HL-60 (cell line): ENCODE data around the gene STON2.

ENCODE experiments used
- POLR2AphosphoS5 ChIP-seq: IDR thresholded peaks from 2 replicates; pipeline ENCODE4 v1.6.1; 2012; ENCODE audit warnings: low read depth
- TF ChIP-seq, protein P1 (sequence below): IDR thresholded peaks from one replicate; pipeline ENCODE4 v1.5.1; 2011; ENCODE audit warnings: low read length, control low read depth, inconsistent platforms; ENCODE audit not compliant: insufficient read depth
- TF ChIP-seq, protein P2 (sequence below): IDR thresholded peaks from 2 replicates; pipeline ENCODE4 v1.6.1; 2012; ENCODE audit warnings: low read depth; ENCODE audit not compliant: insufficient replicate concordance

DNA sequence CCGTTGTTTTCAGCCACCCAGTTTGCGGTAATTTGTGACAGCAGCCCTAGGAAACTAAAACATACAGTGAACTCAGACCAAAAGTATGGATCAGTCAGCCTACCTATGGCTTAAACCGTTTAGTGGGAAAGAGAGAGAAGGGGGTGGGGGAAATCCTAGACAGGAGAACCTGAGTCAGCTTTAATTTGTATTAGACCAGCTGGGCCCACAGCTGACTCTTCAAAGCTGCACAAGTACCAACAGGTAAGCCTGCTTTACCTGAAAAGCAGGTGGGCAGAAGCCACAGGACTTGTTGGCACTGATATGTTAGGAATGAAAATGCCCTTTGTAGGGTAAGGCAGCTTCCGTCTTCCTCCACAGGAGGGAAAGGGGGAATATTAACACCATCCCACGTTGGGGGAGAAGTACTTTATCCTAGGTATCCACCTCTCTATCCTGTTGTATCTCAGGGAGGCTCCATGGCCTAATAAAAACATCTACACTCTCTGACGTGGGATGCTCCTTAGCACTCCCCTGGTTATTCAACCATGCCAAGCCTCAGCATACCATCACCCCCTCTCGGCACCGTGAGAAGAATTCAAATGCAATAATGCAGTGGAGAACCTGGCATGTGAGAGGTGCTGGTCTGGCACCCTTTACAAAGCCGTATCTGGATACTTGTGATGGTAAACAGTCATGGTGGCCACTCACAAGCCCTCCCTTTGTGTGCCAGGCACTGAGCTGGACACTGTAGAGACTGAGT lies 70.3 kb downstream of the STON2 start:
- TF ChIP-seq, protein P1, sequence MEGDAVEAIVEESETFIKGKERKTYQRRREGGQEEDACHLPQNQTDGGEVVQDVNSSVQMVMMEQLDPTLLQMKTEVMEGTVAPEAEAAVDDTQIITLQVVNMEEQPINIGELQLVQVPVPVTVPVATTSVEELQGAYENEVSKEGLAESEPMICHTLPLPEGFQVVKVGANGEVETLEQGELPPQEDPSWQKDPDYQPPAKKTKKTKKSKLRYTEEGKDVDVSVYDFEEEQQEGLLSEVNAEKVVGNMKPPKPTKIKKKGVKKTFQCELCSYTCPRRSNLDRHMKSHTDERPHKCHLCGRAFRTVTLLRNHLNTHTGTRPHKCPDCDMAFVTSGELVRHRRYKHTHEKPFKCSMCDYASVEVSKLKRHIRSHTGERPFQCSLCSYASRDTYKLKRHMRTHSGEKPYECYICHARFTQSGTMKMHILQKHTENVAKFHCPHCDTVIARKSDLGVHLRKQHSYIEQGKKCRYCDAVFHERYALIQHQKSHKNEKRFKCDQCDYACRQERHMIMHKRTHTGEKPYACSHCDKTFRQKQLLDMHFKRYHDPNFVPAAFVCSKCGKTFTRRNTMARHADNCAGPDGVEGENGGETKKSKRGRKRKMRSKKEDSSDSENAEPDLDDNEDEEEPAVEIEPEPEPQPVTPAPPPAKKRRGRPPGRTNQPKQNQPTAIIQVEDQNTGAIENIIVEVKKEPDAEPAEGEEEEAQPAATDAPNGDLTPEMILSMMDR = no peak
- TF ChIP-seq, protein P2, sequence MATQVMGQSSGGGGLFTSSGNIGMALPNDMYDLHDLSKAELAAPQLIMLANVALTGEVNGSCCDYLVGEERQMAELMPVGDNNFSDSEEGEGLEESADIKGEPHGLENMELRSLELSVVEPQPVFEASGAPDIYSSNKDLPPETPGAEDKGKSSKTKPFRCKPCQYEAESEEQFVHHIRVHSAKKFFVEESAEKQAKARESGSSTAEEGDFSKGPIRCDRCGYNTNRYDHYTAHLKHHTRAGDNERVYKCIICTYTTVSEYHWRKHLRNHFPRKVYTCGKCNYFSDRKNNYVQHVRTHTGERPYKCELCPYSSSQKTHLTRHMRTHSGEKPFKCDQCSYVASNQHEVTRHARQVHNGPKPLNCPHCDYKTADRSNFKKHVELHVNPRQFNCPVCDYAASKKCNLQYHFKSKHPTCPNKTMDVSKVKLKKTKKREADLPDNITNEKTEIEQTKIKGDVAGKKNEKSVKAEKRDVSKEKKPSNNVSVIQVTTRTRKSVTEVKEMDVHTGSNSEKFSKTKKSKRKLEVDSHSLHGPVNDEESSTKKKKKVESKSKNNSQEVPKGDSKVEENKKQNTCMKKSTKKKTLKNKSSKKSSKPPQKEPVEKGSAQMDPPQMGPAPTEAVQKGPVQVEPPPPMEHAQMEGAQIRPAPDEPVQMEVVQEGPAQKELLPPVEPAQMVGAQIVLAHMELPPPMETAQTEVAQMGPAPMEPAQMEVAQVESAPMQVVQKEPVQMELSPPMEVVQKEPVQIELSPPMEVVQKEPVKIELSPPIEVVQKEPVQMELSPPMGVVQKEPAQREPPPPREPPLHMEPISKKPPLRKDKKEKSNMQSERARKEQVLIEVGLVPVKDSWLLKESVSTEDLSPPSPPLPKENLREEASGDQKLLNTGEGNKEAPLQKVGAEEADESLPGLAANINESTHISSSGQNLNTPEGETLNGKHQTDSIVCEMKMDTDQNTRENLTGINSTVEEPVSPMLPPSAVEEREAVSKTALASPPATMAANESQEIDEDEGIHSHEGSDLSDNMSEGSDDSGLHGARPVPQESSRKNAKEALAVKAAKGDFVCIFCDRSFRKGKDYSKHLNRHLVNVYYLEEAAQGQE = no peak
- TF ChIP-seq POLR2AphosphoS5 = no peak
